H1 (cell line): Measurements from ENCODE around the gene NUMB. TPM values are rescaled to one million over a fixed set of nuclear protein-coding genes. Genes with fewer than 3 reads are reported as not detected.

Experiments used
- CTCF ChIA-PET: fragments of 300-600 bp; sonication (Branson Sonifier 250); formaldehyde crosslinking; loops from one replicate; lab custom pipeline; 2021; ENCODE audit not compliant: partially characterized antibody; lab: Charles Lee
- POLR2A ChIA-PET: fragments of 300-600 bp; sonication (Branson Sonifier 250); formaldehyde crosslinking; loops from one replicate; lab custom pipeline; 2021; ENCODE audit warnings: inconsistent platforms; ENCODE audit not compliant: partially characterized antibody; lab: Charles Lee
- DNase-seq, 2 experiments: peaks; one replicate each; pipeline versions ENCODE4 v3.0.0 to v3.0.0-alpha.2; 2010 to 2022; ENCODE audit warnings: low spot score in 2 of 2, low read depth in 1 of 2, mixed read lengths in 1 of 2
- FAIRE-seq: peaks from 2 replicates; lab custom pipeline; 2011; peaks lifted over from hg19 to GRCh38; lab: Jason Lieb, UNC
- H2AFZ ChIP-seq: 2 replicates; pipeline ENCODE4 v1.8.1; 2012; ENCODE audit warnings: low read length, inconsistent platforms
- H2AK5ac ChIP-seq: 2 replicates; pipeline ENCODE4 v1.6.1; 2013; ENCODE audit warnings: low read depth, low read length
- H2BK120ac ChIP-seq: replicated peaks from 2 replicates; pipeline ENCODE3; 2013; ENCODE audit warnings: low read depth, low read length, inconsistent platforms
- H2BK12ac ChIP-seq: 2 replicates; pipeline ENCODE4 v1.6.1; 2013; ENCODE audit warnings: low read depth, low read length
- H2BK15ac ChIP-seq: 2 replicates; pipeline ENCODE4 v1.6.1; 2013; ENCODE audit warnings: low read length
- H2BK20ac ChIP-seq: 2 replicates; pipeline ENCODE4 v1.6.1; 2013; ENCODE audit warnings: low read length
- H2BK5ac ChIP-seq: 2 replicates; pipeline ENCODE4 v1.6.1; 2013; ENCODE audit warnings: low read depth, low read length
- H3K14ac ChIP-seq: 2 replicates; pipeline ENCODE4 v1.6.1; 2013; ENCODE audit warnings: inconsistent platforms; ENCODE audit not compliant: insufficient read length
- H3K18ac ChIP-seq: 2 replicates; pipeline ENCODE4 v1.6.1; 2013; ENCODE audit warnings: low read length; ENCODE audit errors: extremely low read depth
- H3K23ac ChIP-seq: 2 replicates; pipeline ENCODE4 v1.6.1; 2013; ENCODE audit warnings: inconsistent platforms; ENCODE audit not compliant: insufficient read length
- H3K23me2 ChIP-seq: 2 replicates; pipeline ENCODE4 v1.6.1; 2013; ENCODE audit warnings: low read depth, low read length
- H3K27ac ChIP-seq: 2 replicates; pipeline ENCODE4 v1.6.1; 2011; ENCODE audit warnings: low read depth, low read length, inconsistent platforms
- H3K27me3 ChIP-seq, 4 experiments: replicated peaks in 1 of 4; 1 replicate in 1 of 4; 2 replicates in 3 of 4; pipeline versions ENCODE4 v1.6.1 to v1.8.1; 2011 to 2013; ENCODE audit warnings: low read length in 3 of 4, mild to moderate bottlenecking in 3 of 4, inconsistent platforms in 2 of 4, mixed read lengths in 2 of 4, moderate library complexity in 1 of 4; ENCODE audit not compliant: control insufficient read depth in 3 of 4, insufficient read depth in 3 of 4; ENCODE audit errors: extremely low read depth in 1 of 4
- H3K36me3 ChIP-seq, 4 experiments: 2 replicates each; pipeline versions ENCODE4 v1.6.1 to v1.8.1; 2011 to 2013; ENCODE audit warnings: mild to moderate bottlenecking in 4 of 4, low read length in 3 of 4, moderate library complexity in 2 of 4, control low read depth in 1 of 4, inconsistent platforms in 1 of 4; ENCODE audit not compliant: insufficient read depth in 4 of 4, control insufficient read depth in 2 of 4
- H3K4ac ChIP-seq: replicated peaks from 2 replicates; pipeline ENCODE3; 2013; ENCODE audit warnings: low read length, low read depth, mixed read lengths, inconsistent platforms; ENCODE audit not compliant: insufficient read length
- H3K4me1 ChIP-seq, 4 experiments: replicated peaks in 1 of 4; 1 replicate in 1 of 4; 2 replicates in 3 of 4; pipeline versions ENCODE4 v1.6.1 to v1.8.1; 2011 to 2013; ENCODE audit warnings: low read length in 3 of 4, inconsistent platforms in 2 of 4, mixed read lengths in 1 of 4; ENCODE audit not compliant: insufficient read depth in 4 of 4, control insufficient read depth in 3 of 4
- H3K4me2 ChIP-seq, 2 experiments: 2 replicates each; pipeline versions ENCODE4 v1.6.1 to v1.8.1; 2011 to 2013; ENCODE audit warnings: low read depth in 2 of 2, low read length in 2 of 2, control low read depth in 1 of 2, inconsistent platforms in 1 of 2, mild to moderate bottlenecking in 1 of 2; ENCODE audit not compliant: insufficient read depth in 1 of 2
- H3K4me3 ChIP-seq, 4 experiments: fragments of 200-600, 300-600 bp in 1 of 4; sonication (generic), shearing (Covaris generic), sonication (Bioruptor Twin) in 1 of 4; 2 replicates each; pipeline versions ENCODE4 v1.5.1 to v1.8.1; 2011 to 2016; ENCODE audit warnings: low read length in 4 of 4, low read depth in 3 of 4, control low read depth in 2 of 4, inconsistent platforms in 2 of 4, mild to moderate bottlenecking in 2 of 4, mixed read lengths in 1 of 4, moderate library complexity in 1 of 4; ENCODE audit not compliant: insufficient read depth in 2 of 4; ENCODE audit errors: extremely low read depth in 1 of 4
- H3K56ac ChIP-seq: replicated peaks from 2 replicates; pipeline ENCODE3; 2013; ENCODE audit warnings: low read depth, mild to moderate bottlenecking, mixed read lengths, low read length, inconsistent platforms; ENCODE audit not compliant: insufficient read length
- H3K79me1 ChIP-seq: 2 replicates; pipeline ENCODE4 v1.6.1; 2013; ENCODE audit warnings: low read depth, low read length, control low read depth
- H3K79me2 ChIP-seq, 2 experiments: 2 replicates each; pipeline versions ENCODE4 v1.6.1 to v1.8.1; 2012 to 2013; ENCODE audit warnings: low read length in 2 of 2, mild to moderate bottlenecking in 2 of 2, inconsistent platforms in 1 of 2; ENCODE audit not compliant: insufficient read depth in 2 of 2, control insufficient read depth in 1 of 2
- H3K9ac ChIP-seq, 4 experiments: replicated peaks in 1 of 4; 1 replicate in 1 of 4; 2 replicates in 3 of 4; pipeline versions ENCODE4 v1.6.1 to v1.8.1; 2011 to 2013; ENCODE audit warnings: low read depth in 3 of 4, low read length in 3 of 4, control low read depth in 2 of 4, mild to moderate bottlenecking in 2 of 4, moderate library complexity in 2 of 4, inconsistent platforms in 1 of 4; ENCODE audit errors: extremely low read depth in 1 of 4
- H3K9me3 ChIP-seq, 2 experiments: 2 replicates each; pipeline versions ENCODE4 v1.6.1 to v1.8.1; 2012 to 2013; ENCODE audit warnings: mild to moderate bottlenecking in 2 of 2, moderate library complexity in 2 of 2, control low read depth in 1 of 2, inconsistent platforms in 1 of 2, low read depth in 1 of 2, low read length in 1 of 2, mixed read lengths in 1 of 2; ENCODE audit not compliant: insufficient read depth in 2 of 2
- H4K20me1 ChIP-seq, 2 experiments: replicated peaks in 1 of 2; 2 replicates each; pipeline versions ENCODE3 to v1.8.1; 2011 to 2013; ENCODE audit warnings: inconsistent platforms in 2 of 2, low read length in 2 of 2, mild to moderate bottlenecking in 1 of 2; ENCODE audit not compliant: insufficient read depth in 2 of 2, control insufficient read depth in 1 of 2
- H4K5ac ChIP-seq: 2 replicates; pipeline ENCODE4 v1.6.1; 2013; ENCODE audit warnings: low read length, low read depth, mixed read lengths, inconsistent platforms; ENCODE audit not compliant: insufficient read length
- H4K8ac ChIP-seq: 2 replicates; pipeline ENCODE4 v1.8.0; 2013; ENCODE audit warnings: mild to moderate bottlenecking, moderate library complexity, low read length, inconsistent platforms; ENCODE audit not compliant: insufficient read depth; ENCODE audit errors: extremely low read depth
- H4K91ac ChIP-seq: replicated peaks from 2 replicates; pipeline ENCODE3; 2013; ENCODE audit warnings: low read length, mixed read lengths, inconsistent platforms; ENCODE audit not compliant: insufficient read length
- EGR1 ChIP-seq: IDR thresholded peaks from 2 replicates; pipeline ENCODE4 v1.6.1; 2011; ENCODE audit warnings: low read depth, low read length, borderline replicate concordance
- SIN3A ChIP-seq, 2 experiments: IDR thresholded peaks in 1 of 2; conservative IDR thresholded peaks in 1 of 2; 2 replicates each; pipeline ENCODE4 v1.6.1; 2011 to 2012; ENCODE audit warnings: low read length in 2 of 2, improper control_type of control experiment in 1 of 2, low read depth in 1 of 2, mild to moderate bottlenecking in 1 of 2
- TAF7 ChIP-seq: optimal IDR thresholded peaks from 2 replicates; pipeline ENCODE3; 2011; ENCODE audit warnings: low read depth, mild to moderate bottlenecking, inconsistent platforms, low read length, moderate library complexity, borderline replicate concordance
- polyA plus RNA-seq, 7 experiments: library from polyadenylated mRNA; depleted of rRNA in 3 of 7; stranded (reverse) in 5 of 7; unstranded in 2 of 7; fragments of >200 nt in 5 of 7; fragments of 200-250 nt in 2 of 7; gene quantifications; 1 replicate in 5 of 7; 2 replicates in 1 of 7; 4 replicates in 1 of 7; pipeline versions ENCODE4 v1.2.1 to v1.2.3, GENCODE V29; 2011 to 2013; ENCODE audit warnings: missing spikeins in 2 of 7, mixed read lengths in 2 of 7
- total RNA-seq: library from RNA; stranded (reverse); fragmentation: NEBNext Ultra II Directional; extraction: Animal tissue kit (Norgen Biotek cat#: 25700); gene quantifications from 2 replicates; pipeline ENCODE4 v1.2.1, GENCODE V29; 2021

Gene NUMB
- total and polyA plus RNA-seq, 2 of the 8 experiments (the other 6 are each of a cell fraction or from before 2014, with no cell fraction given): 54.3 to 78.1 TPM

DNA sequence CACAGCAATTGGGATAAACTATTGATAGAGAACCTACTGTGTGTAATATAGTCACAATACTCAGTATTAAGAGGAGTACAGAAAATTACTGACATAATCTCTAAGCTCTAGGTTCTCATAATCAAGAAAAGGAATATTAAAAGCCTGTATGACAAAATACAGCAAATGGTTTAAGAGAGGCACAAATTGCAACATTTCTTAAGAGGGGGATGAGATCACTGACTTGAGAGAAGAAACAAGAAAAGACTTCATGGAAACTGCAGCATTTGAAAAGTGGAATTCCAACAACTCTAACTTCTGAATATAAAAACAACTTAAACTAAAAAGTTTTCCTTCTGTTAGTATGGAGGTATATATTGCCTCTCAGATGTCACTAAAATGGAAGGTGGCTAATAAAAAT is 89.7 kb downstream of the NUMB start:
- POLR2A ChIA-PET: no interaction called here
- H3K79me1 ChIP-seq: no peaks in the 10 kb centered on the region
- H3K4me1 ChIP-seq: no peaks in the 10 kb centered on the region
- H4K5ac ChIP-seq: no peak overlapping the region
- H3K9me3 ChIP-seq: no peaks in the 10 kb centered on the region
- H3K4ac ChIP-seq: no peak overlapping the region
- CTCF ChIA-PET: interaction anchor here (0.8 kb wide), 1 partner anchor 17 kb away, joined by 3 read pairs; no protein-coding TSS in a partner anchor
- H3K9ac ChIP-seq: no peak overlapping the region
- no peak overlapping the region for H2BK5ac ChIP-seq
- no peak overlapping the region for H2BK20ac ChIP-seq
- no peak overlapping the region for H2AK5ac ChIP-seq
- H3K14ac ChIP-seq: no peak overlapping the region
- no peaks in the 10 kb centered on the region for H3K27me3 ChIP-seq
- H2BK15ac ChIP-seq: no peak overlapping the region
- no peak overlapping the region for H2AFZ ChIP-seq
- DNase-seq (no peak), FAIRE-seq (no peak)
- H4K91ac ChIP-seq: no peak overlapping the region
- no peak overlapping the region for H3K4me2 ChIP-seq
- no peak overlapping the region for H3K18ac ChIP-seq
- H3K4me3 ChIP-seq: no peak overlapping the region
- H2BK120ac ChIP-seq: no peak overlapping the region
- H3K23me2 ChIP-seq: no peaks in the 10 kb centered on the region
- no peak overlapping the region for H3K27ac ChIP-seq
- H4K20me1 ChIP-seq: peaks cover 0 to 2% of the 10 kb centered on the region in 2 experiments
- no peak overlapping the region for H2BK12ac ChIP-seq
- H3K79me2 ChIP-seq: no peaks in the 10 kb centered on the region; a peak in 1 of 4 replicates
- no peak overlapping the region for H3K23ac ChIP-seq
- no peak overlapping the region for H4K8ac ChIP-seq
- H3K56ac ChIP-seq: no peak overlapping the region
- H3K36me3 ChIP-seq: no peaks in the 10 kb centered on the region
- TF ChIP-seq TAF7: no peak
- no peak for TF ChIP-seq SIN3A (conservative IDR thresholded peaks at IDR 0.05 in 1 of 2, IDR thresholded peaks at IDR 0.05 in 1 of 2; ENCODE audit: low read depth in 1 of 2, low read length in 2 of 2)
- no peak for TF ChIP-seq EGR1
